ENCODE measurements around the gene FERMT1. TPM values are rescaled to one million over a fixed set of nuclear protein-coding genes. Genes with fewer than 3 reads are reported as not detected.

Gene FERMT1
- total and polyA plus RNA-seq, 2 of the 13 experiments (the other 11 are each of a cell fraction or from before 2014, with no cell fraction given), result 15.8 to 29.5 TPM

GRCh38 chr20:6126846-6127245 lies 4.0 kb upstream of the FERMT1 start (continued):
- TF ChIP-seq ATF4 (CRISPR knock-in tag; IDR thresholded peaks at IDR 0.05) (no peak), ZBTB37 (CRISPR knock-in tag; IDR thresholded peaks at IDR 0.05) (no peak), ZBTB7B (CRISPR knock-in tag; IDR thresholded peaks at IDR 0.05) (no peak)

GRCh38 chr20:6123649-6124014 lies 802 bp upstream of the FERMT1 start:
- Histone ChIP-seq H3K27ac (ENCODE audit: extremely low read length, insufficient read depth, low read length) (peak overlapping the region; percentile 76), H2AFZ (ENCODE audit: low read length) (peak overlapping the region; percentile 57), H3K36me3 (replicated peaks in 1 of 2; ENCODE audit: control insufficient read depth in 1 of 2, insufficient read depth in 2 of 2, low read length in 2 of 2) (peaks cover 1 to 5% of the 10 kb centered on the region in 2 experiments; a peak in 3 of 5 replicates), H3K9ac (ENCODE audit: insufficient read depth, low read depth, low read length) (peak overlapping the region; percentile 80), H3K9me3 (ENCODE audit: low read length) (no peaks in the 10 kb centered on the region), H3K79me2 (ENCODE audit: insufficient read depth, low read length) (peaks cover 13% of the 10 kb centered on the region), H4K20me1 (ENCODE audit: insufficient read depth, low read length) (no peaks in the 10 kb centered on the region), H3K27me3 (ENCODE audit: control insufficient read depth in 1 of 2, insufficient read depth in 2 of 2, low read length in 2 of 2) (peaks cover 0 to 5% of the 10 kb centered on the region in 2 experiments; a peak in 2 of 5 replicates), H3K4me3 (replicated peaks in 1 of 3; ENCODE audit: insufficient read depth in 1 of 3, low read depth in 2 of 3, low read length in 3 of 3) (peak overlapping the region; percentile 71 to 79 (median 74)), H3K4me1 (ENCODE audit: insufficient read depth, low read length) (peaks cover 26% of the 10 kb centered on the region), H3K4me2 (ENCODE audit: low read depth, low read length) (peak overlapping the region; percentile 94)
- ChIA-PET CTCF (ENCODE audit: low intra/inter-chr PET ratio, low total read pairs) (no interaction called here), POLR2A (interaction anchor here (1.0 to 2.2 kb wide), 5 partner anchors 14 to 344 kb away, joined by 3 to 11 read pairs (median 4); no protein-coding TSS in a partner anchor)
- intact Hi-C loops (cut with micrococcal nuclease; ENCODE audit: unreplicated experiment) (no loop called here), in situ Hi-C loops (cut with HindIII; ENCODE audit: extremely low pct_ligation_motif_present, low pct_unique_long_range_greater_than_20kb) (no loop called here)
- WGBS (ENCODE audit: low lambda C conversion rate), result 65% methylated on average over 4 of the region's 4 CpGs
- peak; percentile 12 for FAIRE-seq
- no peak for ATAC-seq
- no TSS peak for BruUV-seq (replicated peaks)
- DNase-seq (ENCODE audit: low spot score), result peak; percentile 85
- no peak; the same call in 1 of the 2 replicates for TF ChIP-seq ATF5 (CRISPR knock-in tag; IDR thresholded peaks at IDR 0.05; ENCODE audit: low read depth)
- 0 out of 2 replicates have a peak, but pooled peaks have one; percentile 2 for TF ChIP-seq ZNF20 (CRISPR knock-in tag; IDR thresholded peaks at IDR 0.05)
- TF ChIP-seq FOSL1 (CRISPR knock-in tag; IDR thresholded peaks at IDR 0.05; ENCODE audit: borderline replicate concordance), result no peak
- TF ChIP-seq ZNF274 (CRISPR knock-in tag; IDR thresholded peaks at IDR 0.05), result no peak
- TF ChIP-seq HOMEZ (CRISPR knock-in tag; IDR thresholded peaks at IDR 0.05; ENCODE audit: low read depth), result 0 out of 2 replicates have a peak, but pooled peaks have one; percentile 50
- no peak for TF ChIP-seq CTCF (CRISPR knock-in tag; IDR thresholded peaks at IDR 0.05)
- no peak for TF ChIP-seq PHF8 (CRISPR knock-in tag; IDR thresholded peaks at IDR 0.05)
- TF ChIP-seq GPN1 (CRISPR knock-in tag; IDR thresholded peaks at IDR 0.05; ENCODE audit: borderline replicate concordance), result no peak
- peak; percentile 78 for TF ChIP-seq NR2F6 (IDR thresholded peaks at IDR 0.05)
- TF ChIP-seq NR2F6 (CRISPR knock-in tag; IDR thresholded peaks at IDR 0.05), result peak; percentile 79
- peak; percentile 72; the same call in 1 of the 2 replicates for TF ChIP-seq MLX (CRISPR knock-in tag; IDR thresholded peaks at IDR 0.05)
- peak; percentile 63; the same call in 1 of the 2 replicates for TF ChIP-seq SP140L (CRISPR knock-in tag; IDR thresholded peaks at IDR 0.05; ENCODE audit: borderline replicate concordance)
- no peak for TF ChIP-seq ZSCAN9 (CRISPR knock-in tag; IDR thresholded peaks at IDR 0.05; ENCODE audit: borderline replicate concordance)
